CD4-positive, alpha-beta T cell treated with Interleukin-1 beta for 1 hour (primary cell): ENCODE measurements around the gene TUBA3E.
"Not testable (repeated sequence)": the region's sequence is repeated elsewhere in the genome, so short reads cannot be mapped to it uniquely, and the experiment has no call there.

Experiments
- DNase-seq, 2 donors: peaks; one replicate each; pipeline ENCODE4 v3.0.0-alpha.2; 2020 to 2022

The TUBA3E gene

DNA sequence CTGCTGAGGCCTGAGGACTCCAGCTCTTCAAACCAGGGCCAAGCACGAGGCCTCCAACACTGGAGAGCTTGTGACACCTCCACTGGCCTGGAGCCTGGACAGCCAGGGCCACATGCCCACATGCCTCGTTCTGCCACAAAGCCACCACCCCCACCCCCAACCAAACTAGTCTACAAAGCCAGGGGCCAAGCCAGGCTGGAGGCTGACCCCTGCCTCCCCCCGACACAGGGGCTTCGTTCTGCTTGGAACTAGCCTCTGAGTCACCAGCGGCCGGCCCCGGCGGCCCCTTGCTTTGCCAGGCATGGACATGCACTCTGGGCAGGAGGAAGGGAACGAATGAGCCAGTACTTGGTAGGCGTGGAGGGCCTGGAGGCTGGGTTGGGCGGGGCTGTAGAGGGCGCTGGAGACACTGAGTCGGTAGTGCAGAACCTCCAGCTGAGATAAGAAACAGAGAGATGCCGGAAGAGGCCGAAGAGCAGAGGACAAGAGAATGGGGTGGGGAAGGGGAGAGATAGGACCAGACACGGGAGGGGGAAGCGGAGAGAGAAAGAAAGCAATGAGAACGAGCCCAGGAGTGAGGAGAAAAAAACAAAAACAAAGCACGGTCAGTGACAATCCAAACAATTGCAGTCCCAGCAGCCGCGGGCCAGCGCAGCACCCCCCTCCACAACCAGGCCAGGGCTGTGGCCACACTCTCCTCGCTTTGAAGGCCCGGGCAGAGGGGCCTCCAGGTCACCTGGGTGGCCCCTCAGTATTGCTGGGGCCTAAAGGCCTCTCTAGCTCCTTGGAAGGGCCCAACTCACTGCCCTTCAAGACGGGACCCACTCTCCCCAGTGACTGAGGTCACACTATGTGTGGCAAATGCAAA lies 37.2 kb downstream of the TUBA3E start:
- DNase-seq, result not testable (repeated sequence)

DNA sequence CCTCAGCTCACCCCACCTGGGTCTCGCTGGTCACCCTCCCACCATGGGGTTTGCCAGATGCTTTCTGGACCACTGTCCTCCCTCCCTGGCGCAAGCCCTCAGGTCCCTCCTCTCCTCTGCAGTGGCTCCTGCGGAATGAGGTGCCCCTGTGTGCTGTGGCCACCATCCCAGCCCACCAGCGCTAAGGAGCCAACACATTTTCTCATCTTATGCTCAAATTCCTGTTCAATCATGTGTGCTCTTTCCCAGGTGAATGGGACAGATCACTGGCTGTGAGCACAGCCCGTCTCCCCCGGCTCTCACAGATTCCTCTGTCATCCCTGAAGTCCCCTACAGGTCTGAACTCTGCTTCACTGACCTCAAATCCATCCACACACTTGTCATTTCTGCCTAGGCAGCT lies 38.1 kb downstream of the TUBA3E start:
- no peak for DNase-seq

DNA sequence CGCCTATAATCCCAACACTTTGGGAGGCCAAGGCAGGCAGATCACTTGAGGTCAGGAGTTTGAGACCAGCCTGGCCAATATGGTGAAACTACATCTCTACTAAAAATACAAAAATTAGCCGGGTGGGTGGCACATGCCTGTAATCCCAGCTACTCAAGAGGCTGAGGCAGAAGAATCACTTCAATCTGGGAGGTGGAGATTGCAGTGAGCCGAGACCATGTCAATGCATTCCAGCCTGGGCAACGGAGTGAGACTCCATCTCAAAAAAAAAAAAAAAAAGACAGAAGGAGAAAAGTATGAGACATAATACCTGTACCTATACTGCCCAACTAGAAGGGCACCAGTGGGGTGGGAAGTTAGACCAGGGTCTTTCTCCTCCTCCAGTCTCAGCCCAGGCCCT lies 38.9 kb downstream of the TUBA3E start:
- not testable (repeated sequence) for DNase-seq

DNA sequence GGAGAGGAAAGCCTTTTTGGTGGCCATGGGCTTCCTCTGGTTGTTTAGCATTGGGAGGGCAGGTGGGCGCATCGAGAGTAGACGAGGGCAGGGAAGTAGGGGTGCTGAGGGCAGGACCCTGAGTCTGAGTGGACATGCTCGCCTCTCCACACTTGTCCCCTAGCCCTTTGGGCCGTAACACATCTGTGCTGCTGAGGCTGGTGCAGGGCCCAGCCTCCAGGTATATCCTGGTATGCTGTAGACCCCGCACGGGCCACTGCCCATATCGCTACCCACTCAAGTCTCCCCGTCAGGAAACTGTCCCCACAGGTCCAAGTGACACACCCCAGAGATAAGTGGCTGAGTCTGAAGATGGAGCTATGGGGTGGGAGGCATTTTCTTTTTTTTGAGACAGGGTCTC lies 39.6 kb downstream of the TUBA3E start:
- DNase-seq, result no peak

DNA sequence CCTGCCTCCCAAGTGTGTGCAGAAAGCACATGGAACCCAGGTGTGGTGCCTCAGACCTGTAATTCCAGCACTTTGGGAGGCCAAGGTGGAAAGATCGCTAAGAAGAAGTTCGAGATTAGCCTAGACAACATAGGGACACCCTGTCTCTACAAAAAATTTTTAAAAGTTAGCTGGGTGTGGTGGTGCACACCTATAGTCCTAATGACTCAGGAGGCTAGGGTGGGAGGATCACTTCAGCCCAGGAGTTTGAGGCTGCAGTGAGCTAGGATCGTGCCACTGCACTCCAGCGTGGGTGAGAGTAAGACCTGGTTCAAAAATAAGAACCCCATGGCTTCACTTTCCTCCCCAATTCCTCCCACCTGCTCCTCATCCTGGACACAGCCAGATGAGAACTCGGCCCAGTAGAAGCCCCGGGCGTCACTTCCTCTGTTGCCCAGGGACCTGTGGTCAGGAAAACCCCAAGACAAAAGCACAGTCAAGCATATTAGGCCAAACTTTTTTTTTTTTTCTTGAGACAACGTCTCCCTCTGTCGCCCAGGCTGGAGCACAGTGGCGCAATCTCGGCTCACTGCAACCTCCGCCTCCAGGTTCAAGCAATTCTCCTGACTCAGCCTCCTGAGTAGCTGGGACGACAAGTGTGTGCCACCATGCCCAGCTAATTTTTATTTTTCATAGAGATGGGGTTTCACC lies 40.3 kb downstream of the TUBA3E start:
- DNase-seq, result peak in 1 of 2 donors; percentile 70

DNA sequence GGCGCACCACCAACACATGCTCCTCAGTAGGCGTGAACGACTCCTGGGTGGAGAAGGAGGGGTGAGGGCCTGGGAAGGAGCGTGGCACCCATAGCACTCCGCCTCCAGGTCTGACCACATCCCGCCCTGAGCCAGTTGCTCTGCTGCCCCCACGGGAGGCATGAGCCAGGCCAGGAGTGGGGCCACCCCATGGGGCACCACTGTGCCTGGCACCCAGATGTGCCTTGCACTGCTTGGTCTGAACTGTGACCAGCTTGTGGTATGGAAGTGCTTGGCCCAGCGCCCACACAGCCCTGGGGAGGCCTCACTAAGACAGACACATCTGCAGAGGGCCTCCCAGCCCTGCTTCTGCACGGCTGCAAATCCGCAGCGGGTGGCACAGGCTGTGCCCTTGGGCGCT lies 40.9 kb downstream of the TUBA3E start:
- peak in 1 of 2 donors; percentile 20 for DNase-seq

DNA sequence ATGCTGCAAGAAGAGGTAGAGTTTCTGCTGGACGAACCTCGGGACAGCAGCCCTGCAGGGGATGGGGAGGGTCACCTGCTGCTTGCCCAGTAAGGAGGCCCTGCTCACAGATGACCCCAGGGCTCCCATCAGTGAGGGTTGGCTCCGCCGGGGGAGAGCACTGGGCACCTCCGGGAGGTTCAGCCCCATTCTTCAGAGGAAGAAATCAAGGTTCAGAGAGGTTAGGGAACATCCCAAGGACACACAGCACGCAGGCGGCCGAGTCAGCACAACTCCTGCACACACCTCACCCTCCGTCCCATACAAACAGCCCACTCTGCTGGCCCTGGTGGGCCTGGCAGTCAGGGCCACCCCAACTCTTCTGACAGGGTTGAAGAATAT lies 41.6 kb downstream of the TUBA3E start:
- DNase-seq, result no peak

DNA sequence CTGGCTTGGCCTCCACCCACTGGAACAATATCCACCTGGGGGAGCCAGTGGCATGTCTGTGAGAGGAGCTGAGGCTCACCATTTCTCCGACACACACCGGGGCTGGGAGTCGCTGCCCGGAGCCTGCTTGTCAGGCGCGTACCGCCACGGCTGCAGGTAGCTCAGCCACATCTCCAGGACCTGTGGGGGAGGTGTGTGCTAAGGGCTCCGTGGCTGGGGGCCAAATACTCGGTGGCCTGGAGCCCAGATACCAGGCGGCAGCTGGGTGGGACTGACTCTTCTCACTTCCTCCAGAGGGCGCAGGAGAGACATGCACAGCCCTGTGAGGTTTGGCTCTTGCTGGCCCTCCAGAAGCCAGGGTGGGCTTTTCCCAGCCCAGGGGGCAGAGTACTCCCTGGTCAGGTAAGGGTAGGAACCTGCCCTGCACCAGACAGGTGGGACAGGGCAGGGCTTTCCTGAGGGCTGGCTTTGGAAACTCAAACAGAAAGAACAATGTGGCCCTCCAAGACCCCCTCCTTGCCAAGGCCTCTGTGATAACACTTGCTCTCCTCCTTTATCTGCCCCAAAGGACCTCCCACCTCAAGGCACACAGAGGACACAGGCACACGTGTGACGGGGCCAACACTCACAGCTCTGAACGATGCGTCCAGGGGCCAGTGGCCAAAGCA lies 42.1 kb downstream of the TUBA3E start:
- DNase-seq, result peak; percentile 19 to 25

DNA sequence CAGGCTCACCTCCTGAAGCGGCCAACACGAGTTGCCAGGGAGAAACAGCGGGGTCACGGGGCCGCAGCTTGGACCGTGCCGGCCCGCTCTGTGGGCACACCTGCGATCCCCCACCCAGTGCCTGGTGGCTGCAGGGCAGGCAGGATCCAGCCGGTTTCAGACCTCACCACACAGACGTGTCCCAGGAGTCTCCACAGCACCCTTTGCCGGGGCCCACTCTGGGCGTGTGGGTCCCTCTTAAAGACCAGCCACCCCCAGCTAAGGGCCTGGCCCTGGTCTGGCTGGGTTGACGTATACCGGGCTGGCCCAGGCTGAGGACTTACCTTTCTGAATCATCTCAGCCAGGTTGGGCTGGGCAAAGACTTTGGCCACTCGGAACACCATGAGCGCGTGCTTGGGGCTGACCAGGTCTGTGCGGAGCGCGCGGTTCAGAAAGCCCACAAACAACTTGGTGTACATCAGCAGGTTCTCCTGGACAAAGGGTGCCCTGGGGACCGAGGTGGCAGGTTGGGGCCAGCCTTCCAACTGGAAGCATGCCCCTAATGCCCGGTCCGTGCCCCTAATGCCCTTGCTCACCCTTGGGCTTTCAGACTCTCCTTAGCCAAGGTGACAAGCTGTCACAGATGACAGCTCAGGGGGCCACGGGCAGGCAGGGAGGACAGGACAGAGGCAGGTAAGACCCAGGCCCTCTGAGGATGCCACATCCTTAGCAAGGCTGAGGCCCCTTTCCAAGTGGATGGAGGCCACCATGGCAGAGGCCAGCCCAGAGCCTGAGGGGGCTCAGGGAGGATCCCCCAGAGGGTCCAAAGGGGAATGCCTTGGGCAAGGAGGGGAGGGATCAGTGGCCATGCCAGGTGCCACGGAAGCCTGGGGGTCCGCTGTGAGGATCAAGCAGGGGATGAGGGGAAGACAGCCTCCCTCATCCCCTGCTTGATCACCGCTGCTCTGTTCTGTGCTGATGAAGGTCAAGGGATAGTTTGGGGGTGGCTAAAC lies 43.2 kb downstream of the TUBA3E start:
- no peak for DNase-seq

DNA sequence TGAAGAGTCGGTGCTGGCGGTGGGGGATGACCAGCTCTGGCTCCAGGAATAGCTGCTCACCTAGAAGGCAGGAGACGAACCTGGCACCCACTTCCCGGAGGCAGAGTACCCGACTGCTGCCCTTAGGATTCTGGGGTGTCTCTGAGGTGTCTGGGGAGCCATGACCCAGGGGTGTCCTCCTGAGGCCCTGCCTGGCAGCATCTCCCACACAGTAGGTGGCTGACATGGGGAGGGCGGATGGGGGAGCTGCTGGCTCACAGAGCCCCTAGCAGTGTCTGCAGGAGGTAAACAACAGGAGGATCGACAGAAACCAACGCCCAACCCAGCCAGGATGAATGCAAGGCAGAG lies 43.8 kb downstream of the TUBA3E start:
- not testable (repeated sequence) for DNase-seq

DNA sequence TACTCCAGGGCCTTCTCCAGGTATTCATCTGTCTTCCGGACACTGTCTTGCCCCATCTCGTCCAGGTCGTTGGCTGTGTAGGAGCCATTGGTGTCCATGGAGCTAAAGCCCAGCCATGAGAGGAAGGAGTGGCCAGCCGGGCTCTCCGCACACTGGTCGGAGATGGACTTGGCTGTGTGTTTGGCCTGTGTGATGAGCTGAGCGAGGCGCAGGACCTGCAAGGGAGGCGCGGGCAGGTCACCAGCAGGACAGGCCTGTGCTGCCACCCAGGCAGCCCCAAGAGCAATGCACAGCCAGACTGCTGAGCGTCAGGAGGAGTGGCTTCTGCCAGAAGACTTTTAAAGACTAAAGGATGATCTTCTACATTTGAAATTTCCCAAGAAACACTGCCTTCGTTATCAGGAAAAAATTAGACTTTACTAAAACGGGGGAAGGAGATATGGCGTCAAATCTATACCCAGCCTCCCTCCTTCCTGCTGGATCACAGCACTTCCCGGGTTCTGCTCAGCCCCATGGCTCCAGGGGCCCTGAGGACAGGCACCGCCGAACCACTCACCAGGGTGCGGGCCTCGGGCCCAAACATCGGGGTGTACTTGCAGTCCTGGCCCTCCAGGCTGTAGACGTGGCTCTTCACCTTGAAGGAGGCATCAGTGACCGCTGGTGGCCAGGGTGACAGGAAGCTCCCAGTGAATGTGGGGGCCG lies 44.4 kb downstream of the TUBA3E start:
- not testable (repeated sequence) for DNase-seq

DNA sequence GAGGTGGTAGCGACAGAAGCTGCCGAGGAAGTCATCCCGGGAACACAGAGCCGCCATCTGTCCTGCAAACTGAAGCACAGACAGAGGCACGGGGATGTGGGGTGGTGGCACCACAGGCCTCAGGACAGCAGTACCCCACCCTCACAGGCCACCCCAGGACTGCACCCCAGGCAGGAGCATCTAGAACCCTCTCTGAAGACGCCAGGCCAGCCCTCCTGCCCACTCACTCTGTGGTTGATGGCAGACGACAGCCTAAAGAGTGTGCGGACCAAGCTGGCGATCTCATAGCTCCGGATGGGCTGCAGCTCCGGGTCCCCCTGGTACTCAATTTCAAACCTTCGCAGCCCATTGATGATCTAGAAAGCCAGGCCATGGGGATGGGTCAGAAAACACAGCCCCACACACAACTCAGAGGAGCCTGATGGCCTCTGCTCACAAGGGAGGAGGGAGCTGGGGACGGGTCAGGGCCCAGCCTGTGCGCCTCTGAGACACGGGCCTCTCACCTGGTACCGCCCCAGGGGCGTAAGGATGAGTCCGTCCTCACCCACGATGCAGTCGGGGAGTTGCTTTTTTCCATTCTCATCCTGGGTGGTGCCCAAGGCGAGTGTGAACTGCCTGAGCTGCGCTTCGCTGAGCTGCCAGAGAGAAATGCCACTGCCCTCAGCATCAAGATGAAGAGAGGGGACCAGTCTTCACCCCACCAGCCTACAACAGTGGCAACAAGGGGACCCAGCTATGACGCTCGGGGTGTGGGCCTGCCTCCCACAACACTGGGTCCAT lies 45.2 kb downstream of the TUBA3E start:
- no peak for DNase-seq

DNA sequence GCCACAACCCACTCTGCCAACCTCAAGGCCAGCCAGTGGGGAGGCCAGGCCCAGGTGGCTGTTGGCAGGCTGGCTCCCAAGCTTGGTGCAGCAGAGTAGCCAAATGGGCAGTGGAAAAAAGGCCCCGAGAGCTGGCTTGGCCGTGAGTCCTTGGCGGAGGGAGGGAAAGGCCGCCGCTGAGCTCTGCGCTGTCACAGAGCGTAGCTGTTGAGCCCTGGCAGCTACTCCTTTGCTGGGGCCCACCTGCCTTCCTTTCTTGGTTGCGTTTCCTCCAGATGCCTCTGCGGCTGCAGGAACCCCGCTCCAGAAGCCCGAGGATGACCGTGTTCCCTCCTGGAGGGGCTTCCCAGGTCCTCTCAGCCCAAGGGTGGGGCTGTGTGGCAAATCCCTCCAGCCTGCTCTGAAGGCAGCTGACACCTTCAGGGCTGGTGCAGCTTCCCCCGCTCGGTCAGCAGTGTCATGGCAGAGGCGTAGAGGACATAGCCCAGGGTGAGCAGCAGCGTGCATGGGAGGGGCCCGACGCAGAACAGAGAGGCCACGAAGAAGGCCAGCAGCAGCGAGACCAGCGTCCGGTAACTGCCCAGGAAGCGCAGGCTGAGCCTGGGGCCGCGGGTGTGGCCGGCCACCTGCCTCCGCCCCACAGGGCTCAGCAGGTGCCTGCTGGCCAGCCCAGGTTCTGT lies 46.0 kb downstream of the TUBA3E start:
- not testable (repeated sequence) for DNase-seq

DNA sequence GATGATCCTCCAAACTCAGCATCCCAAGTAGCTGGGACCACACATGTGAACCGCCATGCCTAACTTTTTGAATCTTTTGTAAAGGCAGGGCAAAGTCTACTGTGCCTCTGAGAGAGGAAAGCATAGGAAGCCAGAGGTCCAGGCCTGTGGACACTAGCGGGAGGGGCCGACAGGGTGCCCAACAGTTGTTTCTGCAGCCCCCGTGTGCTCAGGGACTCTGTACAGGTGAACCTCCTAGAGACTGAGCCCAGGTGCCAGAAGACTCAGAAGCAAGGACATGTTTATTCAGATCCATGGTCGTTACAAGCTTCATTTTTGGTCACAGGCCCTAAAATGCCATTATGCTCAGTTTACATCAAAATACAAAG lies 47.1 kb downstream of the TUBA3E start:
- not testable (repeated sequence) for DNase-seq

DNA sequence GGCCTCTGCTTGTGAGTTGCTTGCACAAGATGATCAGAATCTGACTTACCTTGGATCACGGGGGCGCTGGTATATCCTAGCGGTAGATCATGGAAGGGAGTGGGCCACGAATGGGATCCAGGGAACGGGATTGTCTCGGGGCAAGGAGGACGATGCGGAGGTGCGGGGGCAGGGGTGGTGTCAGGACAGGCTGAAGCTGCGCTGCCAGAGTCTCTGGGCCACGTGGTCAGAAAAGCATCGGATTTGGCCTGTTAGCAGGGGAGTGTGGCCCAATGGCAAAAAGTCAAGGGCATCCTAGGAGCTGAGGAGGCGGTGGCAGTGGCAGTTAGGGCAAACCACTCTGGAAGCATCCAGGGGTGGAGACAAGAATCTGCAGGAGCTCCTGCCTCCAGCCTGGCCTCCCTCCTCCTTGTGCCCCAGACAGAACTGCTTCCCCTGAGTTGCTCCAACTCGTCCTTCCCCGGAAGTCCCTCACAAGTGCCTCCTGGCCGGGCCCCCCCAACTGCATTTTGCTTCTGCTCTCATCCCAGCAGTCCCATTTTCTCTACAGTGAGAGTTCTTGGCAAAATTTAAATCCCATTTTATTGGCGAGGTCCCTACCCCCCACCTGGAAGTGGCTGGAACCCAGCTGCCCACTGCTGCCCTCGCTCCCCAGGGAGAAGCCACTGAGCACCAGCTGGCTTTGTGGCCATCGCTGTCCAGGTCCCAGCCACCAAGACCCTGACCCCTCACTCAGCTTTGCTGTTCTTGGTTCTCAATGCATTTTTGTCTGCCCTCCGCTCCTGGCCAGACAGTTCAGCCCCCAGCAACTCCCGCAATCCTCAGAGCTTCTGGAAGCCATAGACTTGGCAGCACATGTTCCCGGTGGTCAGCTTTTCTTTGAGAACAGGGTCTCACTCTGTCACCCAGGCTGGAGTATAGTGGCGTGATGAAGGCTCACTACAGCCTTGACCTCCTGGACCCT lies 47.8 kb downstream of the TUBA3E start:
- DNase-seq, result no peak

DNA sequence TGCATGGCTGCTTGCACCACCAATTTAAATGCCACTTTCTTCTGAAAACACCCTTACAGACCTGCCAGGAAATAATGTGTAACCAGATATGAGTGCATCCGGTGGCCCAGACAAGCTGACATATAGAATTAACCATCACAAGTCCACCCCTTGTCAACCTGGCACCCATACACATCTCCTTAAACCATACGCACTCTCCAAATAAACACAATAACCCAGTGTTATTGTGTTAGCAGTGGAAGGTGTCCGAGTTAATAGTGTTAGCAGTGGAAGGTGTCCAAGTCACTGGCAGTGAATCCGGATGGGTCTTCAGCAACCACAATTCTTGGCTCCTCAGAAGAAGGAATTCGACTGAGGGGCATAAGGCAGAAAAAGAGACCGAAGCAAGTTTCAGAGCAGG lies 49.7 kb downstream of the TUBA3E start:
- DNase-seq, result not testable (repeated sequence)

DNA sequence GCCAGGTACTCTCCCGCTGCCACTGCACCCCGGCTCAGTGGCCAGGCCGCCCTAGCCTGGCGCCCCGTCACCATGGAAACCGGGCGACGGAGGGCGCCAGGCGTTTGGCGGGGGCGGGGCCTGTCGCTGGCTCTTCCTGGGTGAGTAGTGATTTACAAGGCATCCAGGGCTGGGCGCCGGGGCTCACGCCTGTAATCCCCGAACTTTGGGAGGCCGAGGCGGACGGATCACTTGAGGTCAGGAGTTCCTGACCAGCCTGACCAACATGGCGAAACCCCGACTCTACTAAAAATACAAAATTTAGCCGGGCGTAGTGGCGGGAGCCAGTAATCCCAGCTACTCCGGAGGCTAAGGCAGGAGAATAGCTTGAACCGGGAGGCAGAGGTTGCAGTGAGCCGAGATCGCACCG lies 53.2 kb downstream of the TUBA3E start, which contains the start of gene CCDC74B:
Gene CCDC74B (minus strand): TSS at position 107 of the 409 bp plus-strand sequence. CDS start 116 bp downstream, outside the sequence.
- DNase-seq, result peak; percentile 60 to 71

DNA sequence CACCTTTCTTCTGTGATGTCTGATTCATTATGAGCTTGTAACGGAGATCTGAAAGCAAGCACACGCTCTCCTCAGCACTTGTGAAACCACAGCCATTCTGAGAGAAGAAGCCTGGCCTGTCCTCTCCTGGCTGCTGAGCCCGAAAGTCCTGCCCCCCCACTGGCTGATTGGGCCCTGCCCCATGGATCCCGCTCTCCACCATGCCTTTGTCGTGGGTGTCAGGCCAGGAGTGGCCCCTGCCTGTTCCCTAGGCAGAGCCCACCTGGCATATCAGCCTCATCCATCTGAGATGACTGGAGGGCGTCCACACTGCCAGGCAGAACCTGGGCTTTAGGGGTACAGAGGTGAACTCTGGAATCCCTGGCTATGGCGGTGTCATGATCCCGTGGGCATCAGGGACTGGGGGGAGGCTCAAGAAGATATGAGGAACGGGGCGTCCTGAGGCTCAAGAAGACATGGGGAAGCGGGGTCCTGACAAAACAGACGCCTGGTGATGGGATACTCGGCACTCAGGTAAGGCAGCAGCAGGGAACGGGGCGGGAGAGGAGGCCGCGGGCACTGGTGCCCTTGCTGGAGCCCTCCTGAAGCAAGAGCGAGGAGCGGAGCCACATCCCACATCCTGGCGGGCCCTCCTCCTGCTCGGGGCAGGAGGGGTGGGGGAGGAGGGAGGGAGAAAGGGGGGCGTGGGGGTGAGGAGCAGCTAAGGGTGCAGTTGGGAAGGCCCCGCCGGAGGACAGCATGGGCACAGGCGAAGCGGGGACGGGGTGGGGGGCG lies 54.8 kb downstream of the TUBA3E start:
- DNase-seq, result not testable (repeated sequence)
